GM19328 (cell line): ENCODE measurements around the gene GCN1.

ENCODE experiments used
- ATAC-seq: cut with Tn5 transposase; IDR thresholded peaks from one replicate; pipeline ENCODE4 v1.9.1; 2021; ENCODE audit warnings: mild to moderate bottlenecking, moderate library complexity; ENCODE audit not compliant: unreplicated experiment

Gene GCN1

GRCh38 chr12:120183211-120183631, 11.3 kb downstream of the GCN1 start:
- no peak for ATAC-seq

- ATAC-seq: no peak
These were observed 12.4 kb downstream of the GCN1 start for GRCh38 chr12:120181991-120182631.

- no peak for ATAC-seq
These were observed 13.5 kb downstream of the GCN1 start for GRCh38 chr12:120180975-120181374.

- no peak for ATAC-seq
These were observed 19.0 kb downstream of the GCN1 start for GRCh38 chr12:120175537-120175936.

GRCh38 chr12:120175062-120175461, 19.5 kb downstream of the GCN1 start:
- no peak for ATAC-seq

GRCh38 chr12:120172053-120172452, 22.5 kb downstream of the GCN1 start:
- ATAC-seq: no peak

GRCh38 chr12:120170631-120171030, 23.9 kb downstream of the GCN1 start:
- no peak for ATAC-seq

- no peak for ATAC-seq
These were observed 24.6 kb downstream of the GCN1 start for GRCh38 chr12:120169946-120170345.

- no peak for ATAC-seq
These were observed 26.2 kb downstream of the GCN1 start for GRCh38 chr12:120168337-120168736.

GRCh38 chr12:120167529-120168095, 26.9 kb downstream of the GCN1 start:
- ATAC-seq: no peak

- no peak for ATAC-seq
These were observed 30.2 kb downstream of the GCN1 start for GRCh38 chr12:120164293-120164692.

- no peak for ATAC-seq
These were observed 31.8 kb downstream of the GCN1 start for GRCh38 chr12:120162763-120163162.

- no peak for ATAC-seq
These were observed 32.7 kb downstream of the GCN1 start for GRCh38 chr12:120161852-120162251.

- ATAC-seq: no peak
These were observed 34.8 kb downstream of the GCN1 start for GRCh38 chr12:120159509-120160237.

- no peak for ATAC-seq
These were observed 36.2 kb downstream of the GCN1 start for GRCh38 chr12:120158351-120158750.

- no peak for ATAC-seq
These were observed 36.8 kb downstream of the GCN1 start for GRCh38 chr12:120157678-120158077.

- ATAC-seq: no peak
These were observed 37.9 kb downstream of the GCN1 start for GRCh38 chr12:120156315-120157259.

GRCh38 chr12:120155072-120155471, 39.4 kb downstream of the GCN1 start:
- no peak for ATAC-seq

GRCh38 chr12:120150919-120151525, 43.5 kb downstream of the GCN1 start:
- ATAC-seq: no peak

GRCh38 chr12:120148011-120148410, 46.5 kb downstream of the GCN1 start:
- ATAC-seq: no peak

GRCh38 chr12:120145164-120145563, 49.4 kb downstream of the GCN1 start:
- no peak for ATAC-seq
